Measurements from ENCODE around the gene ASB7.

DNA sequence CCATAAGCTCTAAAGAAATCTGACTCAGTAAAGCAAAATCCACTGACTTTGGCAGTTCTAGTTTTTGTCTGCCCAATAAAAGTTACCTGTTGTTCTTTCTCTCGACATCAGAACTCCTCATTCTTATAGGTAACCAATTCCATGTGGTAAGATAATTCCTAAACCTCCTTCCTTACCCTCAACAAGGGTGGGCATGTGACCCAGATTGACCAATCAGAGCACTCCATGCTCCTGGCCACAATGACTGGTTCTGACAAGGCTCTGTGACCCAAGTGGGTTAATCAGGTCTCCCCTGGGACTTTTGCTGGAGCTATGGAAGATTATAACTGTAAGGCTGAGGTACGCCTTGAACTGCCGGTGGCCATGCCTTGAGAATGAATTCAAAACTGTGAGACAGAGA is 32.1 kb upstream of the ASB7 start:
- no peak for TF ChIP-seq CTCF (IDR thresholded peaks at IDR 0.05)
- no peak for TF ChIP-seq POLR2A (IDR thresholded peaks at IDR 0.05)

Data from suprapubic skin (tissue), 3 donors.